HEK293T (cell line): ENCODE results near the gene SEMA6B.
"Not testable (repeated sequence)": the region's sequence is repeated elsewhere in the genome, so short reads cannot be mapped to it uniquely, and the experiment has no call there.

ENCODE experiments used
- CTCF ChIA-PET: fragments of 350-600 bp; formaldehyde crosslinking; extraction: SDS; loops from one replicate; lab custom pipeline; 2021; ENCODE audit warnings: antibody characterized with exemption, inconsistent platforms; lab: Yijun Ruan, JAX
- POLR2A ChIA-PET: fragments of 350-600 bp; formaldehyde crosslinking; extraction: SDS; loops from one replicate; lab custom pipeline; 2020; ENCODE audit warnings: antibody characterized with exemption, inconsistent platforms; lab: Yijun Ruan, JAX
- DNase-seq: peaks from one replicate; pipeline ENCODE4 v3.0.0; 2012; ENCODE audit warnings: mixed read lengths; ENCODE audit errors: extremely low spot score
- ARNT ChIP-seq: fragments of 450-650 bp; IDR thresholded peaks from 2 replicates; pipeline ENCODE4 v1.6.1; 2017; ENCODE audit warnings: mild to moderate bottlenecking
- BHLHE40 ChIP-seq: fragments of 450-650 bp; IDR thresholded peaks from 2 replicates; pipeline ENCODE4 v1.6.1; 2016; ENCODE audit warnings: mild to moderate bottlenecking, moderate library complexity, borderline replicate concordance
- CTBP1 ChIP-seq: fragments of 450-650 bp; IDR thresholded peaks from 2 replicates; pipeline ENCODE4 v1.6.1; 2016; ENCODE audit warnings: borderline replicate concordance
- ELF4 ChIP-seq: fragments of 450-650 bp; IDR thresholded peaks from 2 replicates; pipeline ENCODE4 v1.6.1; 2017; ENCODE audit warnings: antibody characterized with exemption
- FOXA1 ChIP-seq: fragments of 450-650 bp; IDR thresholded peaks from 2 replicates; pipeline ENCODE4 v1.6.1; 2016; ENCODE audit warnings: mild to moderate bottlenecking
- FOXK2 ChIP-seq: fragments of 450-650 bp; IDR thresholded peaks from 2 replicates; pipeline ENCODE4 v1.6.1; 2016; ENCODE audit warnings: mild to moderate bottlenecking
- FOXM1 ChIP-seq: fragments of 450-650 bp; IDR thresholded peaks from 2 replicates; pipeline ENCODE4 v1.6.1; 2017; ENCODE audit warnings: mild to moderate bottlenecking, borderline replicate concordance
- HDGF ChIP-seq: fragments of 450-650 bp; IDR thresholded peaks from 2 replicates; pipeline ENCODE4 v1.6.1; 2017; ENCODE audit warnings: antibody characterized with exemption, borderline replicate concordance
- L3MBTL2 ChIP-seq: fragments of 450-650 bp; conservative IDR thresholded peaks from 2 replicates; pipeline ENCODE4 v1.6.1; 2016; ENCODE audit warnings: mild to moderate bottlenecking
- LEF1 ChIP-seq: fragments of 450-650 bp; IDR thresholded peaks from 2 replicates; pipeline ENCODE4 v1.6.1; 2017; ENCODE audit warnings: mild to moderate bottlenecking, borderline replicate concordance
- NFRKB ChIP-seq: fragments of 450-650 bp; IDR thresholded peaks from 2 replicates; pipeline ENCODE4 v1.6.1; 2016; ENCODE audit warnings: mild to moderate bottlenecking, moderate library complexity
- PKNOX1 ChIP-seq: fragments of 450-650 bp; IDR thresholded peaks from 2 replicates; pipeline ENCODE4 v1.6.1; 2016
- SP1 ChIP-seq: fragments of 450-650 bp; IDR thresholded peaks from 2 replicates; pipeline ENCODE4 v1.6.1; 2017
- SUZ12 ChIP-seq: fragments of 450-650 bp; IDR thresholded peaks from 2 replicates; pipeline ENCODE4 v1.6.1; 2016; ENCODE audit warnings: mild to moderate bottlenecking
- TARDBP ChIP-seq: fragments of 450-650 bp; IDR thresholded peaks from 2 replicates; pipeline ENCODE4 v1.6.1; 2016
- ZNF384 ChIP-seq: fragments of 450-650 bp; IDR thresholded peaks from 2 replicates; pipeline ENCODE4 v1.6.1; 2016

SEMA6B gene

GRCh38 chr19:4550479-4551050, 8.9 kb downstream of the SEMA6B start:
- TF ChIP-seq BHLHE40 (no peak), SUZ12 (no peak), L3MBTL2 (no peak), LEF1 (no peak), ELF4 (no peak), HDGF (no peak), NFRKB (no peak), SP1 (no peak), PKNOX1 (no peak), TARDBP (no peak), ZNF384 (no peak), FOXK2 (no peak)
- no peak for DNase-seq
- ChIA-PET POLR2A (no interaction called here), CTCF (no interaction called here)

- DNase-seq = no peak
- ChIA-PET CTCF (no interaction called here), POLR2A (no interaction called here)
- no peak for TF ChIP-seq BHLHE40
- no peak for TF ChIP-seq FOXK2
These were observed 9.5 kb downstream of the SEMA6B start for GRCh38 chr19:4550018-4550417.

GRCh38 chr19:4548238-4548584, 11.3 kb downstream of the SEMA6B start:
- DNase-seq = no peak
- CTCF ChIA-PET = interaction anchor here (0.5 kb wide), 1 partner anchor 73 kb away, joined by 3 read pairs; no protein-coding TSS in a partner anchor
- POLR2A ChIA-PET = no interaction called here
- no peak for TF ChIP-seq HDGF
- TF ChIP-seq NFRKB = no peak
- TF ChIP-seq TARDBP = no peak
- no peak for TF ChIP-seq FOXA1
- no peak for TF ChIP-seq BHLHE40
- TF ChIP-seq ZNF384 = no peak
- TF ChIP-seq ELF4 = no peak
- TF ChIP-seq SUZ12 = no peak
- TF ChIP-seq ARNT = no peak
- TF ChIP-seq PKNOX1 = no peak
- TF ChIP-seq FOXK2 = no peak
- TF ChIP-seq L3MBTL2 = no peak
- no peak for TF ChIP-seq SP1
- no peak for TF ChIP-seq CTBP1
- no peak for TF ChIP-seq LEF1
- no peak for TF ChIP-seq FOXM1

GRCh38 chr19:4547303-4548237, 11.9 kb downstream of the SEMA6B start:
- ChIA-PET CTCF (interaction anchor here (0.5 to 0.7 kb wide), 3 partner anchors 22 to 1525 kb away, joined by 3 to 4 read pairs (median 3); no protein-coding TSS in a partner anchor), POLR2A (interaction anchor here (1.1 kb wide), 1 partner anchor 9 kb away, joined by 3 read pairs; no protein-coding TSS in a partner anchor)
- peak; percentile 48 for DNase-seq
- TF ChIP-seq TARDBP = no peak
- no peak for TF ChIP-seq LEF1
- TF ChIP-seq ELF4 = no peak
- no peak for TF ChIP-seq SUZ12
- TF ChIP-seq FOXK2 = no peak

GRCh38 chr19:4543842-4544647, 15.4 kb downstream of the SEMA6B start:
- no peak for DNase-seq
- ChIA-PET CTCF (no interaction called here), POLR2A (no interaction called here)
- TF ChIP-seq SUZ12 (no peak), TARDBP (no peak), FOXA1 (no peak), L3MBTL2 (no peak), FOXM1 (no peak), LEF1 (no peak), HDGF (no peak)

GRCh38 chr19:4542896-4543841, 16.3 kb downstream of the SEMA6B start:
- ChIA-PET POLR2A (interaction anchor here (1.4 kb wide), 1 partner anchor 12 kb away, joined by 4 read pairs; no protein-coding TSS in a partner anchor), CTCF (no interaction called here)
- DNase-seq = no peak
- TF ChIP-seq ARNT (no peak), LEF1 (no peak), FOXA1 (no peak), BHLHE40 (no peak), FOXK2 (no peak), ELF4 (no peak), CTBP1 (no peak), ZNF384 (no peak)

- CTCF ChIA-PET = interaction anchor here (0.6 to 1.0 kb wide), 2 partner anchors 25 to 1036 kb away, joined by 3 to 4 read pairs; no protein-coding TSS in a partner anchor
- not testable (repeated sequence) for DNase-seq
- POLR2A ChIA-PET = interaction anchor here (1.4 kb wide), 1 partner anchor 14 kb away, joined by 4 read pairs; no protein-coding TSS in a partner anchor
These were observed 17.7 kb downstream of the SEMA6B start for GRCh38 chr19:4541806-4542145.
